Stimulated activated CD4-positive, alpha-beta T cell treated with anti-CD3 and anti-CD28 coated beads, Interleukin-4, amount 100 ng/mL, for 4 hours (primary cell): ENCODE measurements around the gene RFX8.
A peak's percentile ranks its signal among the peaks of the same experiment; 100 is the strongest.
"Not testable (repeated sequence)": the region's sequence is repeated elsewhere in the genome, so short reads cannot be mapped to it uniquely, and the experiment has no call there.

Source experiments
- DNase-seq, 2 experiments: peaks; one replicate each; pipeline ENCODE4 v3.0.0-alpha.2; 2020

RFX8 gene

GRCh38 chr2:101438555-101438954 is 36.4 kb downstream of the RFX8 start:
- not testable (repeated sequence) for DNase-seq

- no peak for DNase-seq
Measured at GRCh38 chr2:101435001-101435862, 39.7 kb downstream of the RFX8 start.

GRCh38 chr2:101433465-101433864 is 41.4 kb downstream of the RFX8 start:
- DNase-seq: no peak

- no peak for DNase-seq
Measured at GRCh38 chr2:101432411-101433181, 42.3 kb downstream of the RFX8 start.

GRCh38 chr2:101431486-101431885 is 43.4 kb downstream of the RFX8 start:
- DNase-seq: no peak

GRCh38 chr2:101430156-101430555 is 44.8 kb downstream of the RFX8 start:
- DNase-seq: no peak

- no peak for DNase-seq
Measured at GRCh38 chr2:101429453-101429852, 45.5 kb downstream of the RFX8 start.

- DNase-seq: no peak
Measured at GRCh38 chr2:101428422-101429176, 46.3 kb downstream of the RFX8 start.

GRCh38 chr2:101427743-101428142 is 47.2 kb downstream of the RFX8 start:
- no peak for DNase-seq

GRCh38 chr2:101427240-101427639 is 47.7 kb downstream of the RFX8 start:
- DNase-seq: no peak

GRCh38 chr2:101426822-101427221 is 48.1 kb downstream of the RFX8 start:
- DNase-seq: no peak

GRCh38 chr2:101420623-101421022 is 54.3 kb downstream of the RFX8 start:
- no peak for DNase-seq

- DNase-seq: peak; percentile 38 to 40
Measured at GRCh38 chr2:101419096-101419663, 55.7 kb downstream of the RFX8 start.

- no peak for DNase-seq
Measured at GRCh38 chr2:101418460-101419095, 56.3 kb downstream of the RFX8 start.

GRCh38 chr2:101416609-101417008 is 58.3 kb downstream of the RFX8 start:
- no peak for DNase-seq

- DNase-seq: no peak
Measured at GRCh38 chr2:101415884-101416283, 59.0 kb downstream of the RFX8 start.

- DNase-seq: no peak
Measured at GRCh38 chr2:101415220-101415619, 59.7 kb downstream of the RFX8 start.

- DNase-seq: no peak
Measured at GRCh38 chr2:101412092-101412694, 62.7 kb downstream of the RFX8 start.

GRCh38 chr2:101410746-101411145 is 64.2 kb downstream of the RFX8 start:
- no peak for DNase-seq

GRCh38 chr2:101410114-101410513 is 64.8 kb downstream of the RFX8 start:
- no peak for DNase-seq

GRCh38 chr2:101409699-101410098 is 65.2 kb downstream of the RFX8 start:
- no peak for DNase-seq

GRCh38 chr2:101408925-101409324 is 66.0 kb downstream of the RFX8 start:
- no peak for DNase-seq
